Endodermal cell (in vitro differentiated cells): ENCODE results near the gene LGALS14. TPM values are rescaled to one million over a fixed set of nuclear protein-coding genes. Genes with fewer than 3 reads are reported as not detected.

ENCODE experiments used
- DNase-seq: peaks from one replicate; pipeline ENCODE4 v3.0.0-alpha.2; 2017
- H3K27ac ChIP-seq: 2 replicates; pipeline ENCODE4 v1.5.1; 2013; ENCODE audit warnings: mild to moderate bottlenecking, low read depth, low read length, moderate library complexity
- H3K27me3 ChIP-seq: 2 replicates; pipeline ENCODE4 v1.6.1; 2013; ENCODE audit warnings: mild to moderate bottlenecking, low read length, moderate library complexity; ENCODE audit not compliant: insufficient read depth, control insufficient read depth, poor library complexity, severe bottlenecking
- H3K36me3 ChIP-seq: 2 replicates; pipeline ENCODE4 v1.7.0; 2013; ENCODE audit warnings: mild to moderate bottlenecking, low read length, moderate library complexity; ENCODE audit not compliant: control insufficient read depth, insufficient read depth
- H3K4me1 ChIP-seq: one replicate; pipeline ENCODE4 v1.7.0; 2013; ENCODE audit warnings: low read length; ENCODE audit not compliant: control insufficient read depth, insufficient read depth
- H3K4me3 ChIP-seq: 2 replicates; pipeline ENCODE4 v1.5.1; 2013; ENCODE audit warnings: mild to moderate bottlenecking, low read length, moderate library complexity
- H3K9ac ChIP-seq: 2 replicates; pipeline ENCODE4 v1.6.1; 2013; ENCODE audit warnings: mild to moderate bottlenecking, low read length, moderate library complexity; ENCODE audit not compliant: poor library complexity, severe bottlenecking; ENCODE audit errors: extremely low read depth
- H3K9me3 ChIP-seq: 2 replicates; pipeline ENCODE4 v1.6.1; 2013; ENCODE audit warnings: mild to moderate bottlenecking, low read length, moderate library complexity; ENCODE audit not compliant: control insufficient read depth
- H3K27ac Mint-ChIP-seq: 2 replicates; pipeline ENCODE4 v1.8.0; 2020; ENCODE audit warnings: mixed read lengths
- H3K27me3 Mint-ChIP-seq: 2 replicates; pipeline ENCODE4 v1.8.0; 2021; ENCODE audit warnings: mild to moderate bottlenecking, mixed read lengths; ENCODE audit not compliant: insufficient read depth
- H3K36me3 Mint-ChIP-seq: 2 replicates; pipeline ENCODE4 v1.8.0; 2020; ENCODE audit warnings: low read depth, mixed read lengths
- H3K4me1 Mint-ChIP-seq: 2 replicates; pipeline ENCODE4 v1.8.0; 2020; ENCODE audit warnings: mixed read lengths
- H3K4me3 Mint-ChIP-seq: 2 replicates; pipeline ENCODE4 v1.8.0; 2020; ENCODE audit warnings: mild to moderate bottlenecking, moderate library complexity, mixed read lengths
- H3K9me3 Mint-ChIP-seq: 2 replicates; pipeline ENCODE4 v1.8.0; 2020; ENCODE audit warnings: mild to moderate bottlenecking, mixed read lengths
- CTCF ChIP-seq: fragments of 200-600 bp; sonication (generic); conservative IDR thresholded peaks from 2 replicates; pipeline ENCODE4 v1.5.0; 2021; ENCODE audit warnings: antibody characterized with exemption, mild to moderate bottlenecking
- WGBS, 2 experiments: methylation state at CpG; one replicate each; pipeline versions ENCODE4 v1.1.5 to v1.1.7; 2013; ENCODE audit warnings: missing lambda C conversion rate in 2 of 2, mixed read lengths in 1 of 2; ENCODE audit not compliant: insufficient coverage in 1 of 2, insufficient read length in 1 of 2; 5-methylcytosine and 5-hydroxymethylcytosine counted together
- total RNA-seq, 2 donors: library from RNA; stranded (reverse); fragmentation: NEBNext Ultra II Directional in 1 of 2; extraction: Animal tissue kit (Norgen Biotek cat#: 25700) in 1 of 2; gene quantifications; 2 replicates in 1 of 2; 3 replicates in 1 of 2; pipeline ENCODE4 v1.2.1, GENCODE V29; 2021

Gene LGALS14
- total RNA-seq, 2 donors from 2014 or later: not detected

DNA sequence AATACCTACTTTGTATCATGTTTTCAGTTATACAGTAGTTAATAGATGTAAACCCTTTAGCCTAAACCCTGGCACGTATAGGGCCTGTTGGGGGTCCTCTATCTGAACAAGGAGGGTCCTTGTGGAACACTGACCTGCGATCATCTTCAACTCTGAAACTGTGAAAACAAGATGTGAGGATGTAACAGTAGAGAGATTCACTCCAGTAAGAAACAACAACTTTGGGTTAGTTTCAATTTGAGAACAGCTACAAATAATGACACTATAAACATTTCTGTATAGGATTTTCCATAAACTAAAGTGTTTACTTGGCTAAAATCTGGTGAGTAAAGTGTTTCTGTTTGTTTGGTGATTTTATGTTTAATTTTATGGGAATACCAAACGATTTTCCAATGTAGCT lies 31.4 kb downstream of the LGALS14 start:
- H3K4me1 ChIP-seq: no peaks in the 10 kb centered on the region
- no peak overlapping the region for H3K4me3 Mint-ChIP-seq
- no peak for DNase-seq
- no peaks in the 10 kb centered on the region for H3K4me1 Mint-ChIP-seq
- H3K27ac Mint-ChIP-seq: no peak overlapping the region
- no peak overlapping the region for H3K27ac ChIP-seq
- no peaks in the 10 kb centered on the region for H3K36me3 Mint-ChIP-seq
- H3K9ac ChIP-seq: no peak overlapping the region
- peaks cover 7% of the 10 kb centered on the region for H3K27me3 Mint-ChIP-seq
- H3K9me3 Mint-ChIP-seq: no peaks in the 10 kb centered on the region
- TF ChIP-seq CTCF: no peak
- H3K9me3 ChIP-seq: no peaks in the 10 kb centered on the region
- no peaks in the 10 kb centered on the region for H3K36me3 ChIP-seq
- no peak overlapping the region for H3K4me3 ChIP-seq
- H3K27me3 ChIP-seq: peaks cover 15% of the 10 kb centered on the region
- 94 to 100% methylated on average over 1 of the region's 3 CpGs for WGBS, 2 experiments

- no peak overlapping the region for H3K4me3 Mint-ChIP-seq
- H3K36me3 Mint-ChIP-seq: no peaks in the 10 kb centered on the region
- H3K27ac Mint-ChIP-seq: no peak overlapping the region
- no peak for DNase-seq
- no peaks in the 10 kb centered on the region for H3K36me3 ChIP-seq
- H3K4me3 ChIP-seq: no peak overlapping the region
- TF ChIP-seq CTCF: no peak
- H3K27me3 ChIP-seq: peaks cover 15% of the 10 kb centered on the region
- WGBS, 2 experiments: 61 to 71% methylated on average over 3 to 4 of the region's 5 CpGs
- H3K4me1 Mint-ChIP-seq: no peaks in the 10 kb centered on the region
- H3K27ac ChIP-seq: no peak overlapping the region
- no peak overlapping the region for H3K9ac ChIP-seq
- H3K27me3 Mint-ChIP-seq: peaks cover 5% of the 10 kb centered on the region
- no peaks in the 10 kb centered on the region for H3K9me3 Mint-ChIP-seq
- no peaks in the 10 kb centered on the region for H3K9me3 ChIP-seq
- H3K4me1 ChIP-seq: no peaks in the 10 kb centered on the region
Measured at GRCh38 chr19:39736088-39736487, 31.8 kb downstream of the LGALS14 start.

DNA sequence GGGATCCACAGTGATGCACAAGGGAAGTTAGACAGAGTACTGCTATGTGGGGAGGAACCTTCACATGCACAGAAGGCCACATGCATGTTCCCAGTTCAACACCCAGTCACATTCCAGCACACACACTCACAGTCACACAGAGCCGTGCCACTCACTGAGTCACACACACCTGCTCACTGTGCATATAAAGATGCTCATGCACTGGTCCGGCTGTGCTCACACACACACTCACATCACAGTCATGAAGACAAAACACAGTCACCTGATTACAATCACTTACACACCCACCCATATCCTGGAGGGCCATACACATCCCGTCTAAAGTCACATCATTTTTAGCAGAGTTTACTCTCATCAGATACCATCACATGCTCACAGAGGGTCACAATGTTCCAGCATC lies 33.1 kb downstream of the LGALS14 start:
- Mint-ChIP-seq H3K36me3 (no peaks in the 10 kb centered on the region), H3K4me1 (no peaks in the 10 kb centered on the region), H3K9me3 (no peaks in the 10 kb centered on the region), H3K27ac (no peak overlapping the region), H3K27me3 (peaks cover 5% of the 10 kb centered on the region), H3K4me3 (no peak overlapping the region)
- no peaks in the 10 kb centered on the region for H3K36me3 ChIP-seq
- no peak overlapping the region for H3K27ac ChIP-seq
- WGBS, 2 experiments: 84 to 88% methylated on average over 2 to 3 of the region's 3 CpGs
- H3K4me3 ChIP-seq: no peak overlapping the region
- DNase-seq: no peak
- no peak for TF ChIP-seq CTCF
- no peaks in the 10 kb centered on the region for H3K4me1 ChIP-seq
- no peak overlapping the region for H3K9ac ChIP-seq
- H3K9me3 ChIP-seq: no peaks in the 10 kb centered on the region
- peaks cover 17% of the 10 kb centered on the region for H3K27me3 ChIP-seq
